ENCODE results near the gene ATP2C2.
A peak's percentile ranks its signal among the peaks of the same experiment; 100 is the strongest.
"Not testable (repeated sequence)": the region's sequence is repeated elsewhere in the genome, so short reads cannot be mapped to it uniquely, and the experiment has no call there.

Gene ATP2C2

DNA sequence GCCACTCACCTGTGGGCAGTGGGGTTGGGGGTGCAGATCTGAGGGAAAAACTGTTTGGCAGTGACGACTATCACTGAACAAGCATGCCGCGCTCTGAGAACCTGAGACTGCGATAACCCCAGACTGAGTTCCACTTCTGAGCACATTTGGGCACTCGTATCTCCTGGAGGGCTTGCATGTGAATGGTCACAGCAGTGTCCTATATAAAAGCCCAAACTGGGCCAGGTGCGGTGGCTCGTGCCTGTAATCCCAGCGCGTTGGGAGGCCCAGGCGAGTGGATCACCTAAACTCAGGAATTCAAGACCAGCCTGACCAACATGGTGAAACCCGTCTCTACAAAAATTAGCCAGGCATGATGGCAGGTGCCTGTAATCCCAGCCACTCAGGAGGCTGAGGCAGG is 18.7 kb downstream of the ATP2C2 start:
- TF ChIP-seq, protein P1, sequence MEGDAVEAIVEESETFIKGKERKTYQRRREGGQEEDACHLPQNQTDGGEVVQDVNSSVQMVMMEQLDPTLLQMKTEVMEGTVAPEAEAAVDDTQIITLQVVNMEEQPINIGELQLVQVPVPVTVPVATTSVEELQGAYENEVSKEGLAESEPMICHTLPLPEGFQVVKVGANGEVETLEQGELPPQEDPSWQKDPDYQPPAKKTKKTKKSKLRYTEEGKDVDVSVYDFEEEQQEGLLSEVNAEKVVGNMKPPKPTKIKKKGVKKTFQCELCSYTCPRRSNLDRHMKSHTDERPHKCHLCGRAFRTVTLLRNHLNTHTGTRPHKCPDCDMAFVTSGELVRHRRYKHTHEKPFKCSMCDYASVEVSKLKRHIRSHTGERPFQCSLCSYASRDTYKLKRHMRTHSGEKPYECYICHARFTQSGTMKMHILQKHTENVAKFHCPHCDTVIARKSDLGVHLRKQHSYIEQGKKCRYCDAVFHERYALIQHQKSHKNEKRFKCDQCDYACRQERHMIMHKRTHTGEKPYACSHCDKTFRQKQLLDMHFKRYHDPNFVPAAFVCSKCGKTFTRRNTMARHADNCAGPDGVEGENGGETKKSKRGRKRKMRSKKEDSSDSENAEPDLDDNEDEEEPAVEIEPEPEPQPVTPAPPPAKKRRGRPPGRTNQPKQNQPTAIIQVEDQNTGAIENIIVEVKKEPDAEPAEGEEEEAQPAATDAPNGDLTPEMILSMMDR (IDR thresholded peaks at IDR 0.05; ENCODE audit: low read depth, low read length), result no peak
- DNase-seq (ENCODE audit: low read depth, low spot score), result no peak
- no peak overlapping the region for H3K4me3 ChIP-seq (ENCODE audit: low read depth, low read length)
- in situ Hi-C loops (cut with HindIII; ENCODE audit: low sequenced_read_pairs), result no loop called here

DNA sequence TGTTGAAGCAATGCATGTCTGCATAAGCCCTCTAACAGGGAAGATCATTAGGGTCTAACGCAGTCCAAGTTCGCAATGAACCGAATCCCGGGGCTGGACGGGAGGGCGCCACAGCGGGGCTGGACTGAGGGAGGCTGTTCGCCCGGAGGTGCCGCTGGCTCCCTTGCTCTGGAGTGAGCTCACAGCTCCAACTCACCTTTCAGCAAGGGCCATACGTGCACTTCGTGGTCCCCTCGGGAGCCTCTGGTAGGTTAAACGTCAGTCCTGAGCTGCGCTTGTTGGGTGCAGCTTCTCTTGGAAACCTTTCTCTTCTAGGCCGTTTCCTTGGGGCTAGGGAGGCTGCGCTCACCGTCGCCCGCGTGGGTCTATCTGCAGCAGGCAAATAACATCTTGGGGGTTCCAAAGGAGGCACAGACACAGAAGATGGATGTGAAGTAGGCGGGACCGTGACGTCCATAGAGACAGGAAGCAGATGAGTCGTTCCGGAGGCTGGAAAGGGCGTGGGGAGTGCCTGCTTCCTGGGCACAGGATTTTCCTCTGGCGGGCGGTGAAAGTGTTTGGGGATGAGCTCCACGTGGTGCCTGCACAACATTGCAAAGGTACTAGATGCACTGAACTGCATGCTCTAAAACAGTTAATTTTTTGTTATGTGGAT is 21.9 kb downstream of the ATP2C2 start:
- DNase-seq (ENCODE audit: low read depth, low spot score), result no peak
- no peak overlapping the region for H3K4me3 ChIP-seq (ENCODE audit: low read depth, low read length)
- in situ Hi-C loops (cut with HindIII; ENCODE audit: low sequenced_read_pairs), result no loop called here
- TF ChIP-seq, protein P1 (IDR thresholded peaks at IDR 0.05; ENCODE audit: low read depth, low read length), result no peak

DNA sequence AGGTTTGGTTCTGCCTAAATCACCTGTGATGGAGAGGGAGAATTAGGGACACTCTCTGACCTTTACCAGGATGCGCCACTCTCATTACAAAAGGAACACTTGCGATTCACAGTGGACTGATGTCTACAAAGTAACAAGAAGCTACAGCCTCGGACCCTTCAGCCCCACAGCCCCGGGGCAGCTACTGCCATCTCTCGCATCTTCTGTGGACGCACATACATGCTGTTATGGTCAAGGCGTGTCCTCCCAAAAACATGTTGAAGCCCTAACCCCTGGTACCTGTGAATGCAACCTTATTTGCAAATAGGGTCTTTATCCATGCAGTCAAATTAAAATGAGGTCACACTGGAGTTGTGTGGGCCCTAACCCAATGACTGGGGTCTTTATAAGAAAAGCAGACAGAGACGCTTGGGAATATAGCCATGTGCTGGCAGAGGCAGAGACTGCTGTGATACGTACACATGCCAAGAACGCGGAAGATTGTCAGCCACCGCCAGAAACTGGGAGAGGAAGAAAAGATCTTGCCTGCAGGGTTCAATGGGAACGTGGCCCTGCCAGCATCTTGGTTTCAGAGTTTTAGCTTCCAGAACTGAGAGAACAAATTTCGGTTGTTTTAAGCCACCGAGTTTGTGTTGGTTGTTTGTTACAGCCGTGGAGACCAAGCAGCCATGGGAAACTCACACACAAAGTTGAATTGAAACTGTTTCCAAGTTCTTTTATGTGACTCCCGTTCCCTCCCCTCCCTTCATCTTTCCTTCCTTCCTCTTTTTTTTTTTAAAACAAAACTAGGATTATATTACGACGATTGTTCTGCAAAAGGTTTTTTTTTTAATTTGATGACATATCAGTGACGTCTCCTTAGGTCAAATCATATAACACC is 23.1 kb downstream of the ATP2C2 start:
- in situ Hi-C loops (cut with HindIII; ENCODE audit: low sequenced_read_pairs), result no loop called here
- H3K4me3 ChIP-seq (ENCODE audit: low read depth, low read length), result no peak overlapping the region
- peak; percentile 37 for DNase-seq (ENCODE audit: low read depth, low spot score)
- TF ChIP-seq, protein P1 (IDR thresholded peaks at IDR 0.05; ENCODE audit: low read depth, low read length), result no peak

DNA sequence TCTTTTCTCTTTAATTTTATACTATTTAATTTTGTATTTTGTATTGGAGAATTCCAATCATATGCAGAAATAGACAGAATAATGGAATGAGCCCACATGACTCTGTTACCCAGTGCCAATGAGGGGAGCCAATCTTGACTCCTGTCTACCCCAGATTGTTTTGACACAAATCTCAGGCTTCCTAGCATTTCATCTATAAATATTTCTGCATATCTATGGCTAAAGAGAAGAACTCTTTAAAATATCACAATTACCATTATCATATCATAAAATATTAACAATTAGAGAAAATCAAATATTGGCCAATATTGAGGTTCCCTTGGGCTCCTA is 23.7 kb downstream of the ATP2C2 start:
- TF ChIP-seq, protein P1 (IDR thresholded peaks at IDR 0.05; ENCODE audit: low read depth, low read length), result no peak
- H3K4me3 ChIP-seq (ENCODE audit: low read depth, low read length), result no peak overlapping the region
- DNase-seq (ENCODE audit: low read depth, low spot score), result no peak
- in situ Hi-C loops (cut with HindIII; ENCODE audit: low sequenced_read_pairs), result no loop called here

DNA sequence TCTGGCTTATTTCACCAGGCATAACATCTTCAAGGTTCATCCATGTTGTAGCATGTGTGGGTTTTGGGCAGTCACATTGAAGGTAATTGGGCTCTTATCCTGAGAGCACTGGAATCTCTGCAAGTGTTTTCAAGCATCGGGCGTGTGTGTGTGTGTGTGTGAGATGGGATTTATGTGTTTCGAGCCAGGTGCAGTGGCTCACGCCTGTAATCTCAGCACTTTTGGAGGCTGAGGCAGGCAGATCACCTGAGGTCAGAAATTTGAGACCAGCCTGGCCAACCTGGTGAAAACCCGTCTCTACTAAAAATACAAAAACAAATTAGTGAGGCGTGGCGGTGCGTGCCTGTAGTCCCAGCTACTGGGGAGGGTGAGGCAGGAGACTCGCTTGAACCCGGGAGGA is 27.7 kb downstream of the ATP2C2 start:
- H3K4me3 ChIP-seq (ENCODE audit: low read depth, low read length); DNase-seq (ENCODE audit: low read depth, low spot score); in situ Hi-C loops (cut with HindIII; ENCODE audit: low sequenced_read_pairs): not testable (repeated sequence)

DNA sequence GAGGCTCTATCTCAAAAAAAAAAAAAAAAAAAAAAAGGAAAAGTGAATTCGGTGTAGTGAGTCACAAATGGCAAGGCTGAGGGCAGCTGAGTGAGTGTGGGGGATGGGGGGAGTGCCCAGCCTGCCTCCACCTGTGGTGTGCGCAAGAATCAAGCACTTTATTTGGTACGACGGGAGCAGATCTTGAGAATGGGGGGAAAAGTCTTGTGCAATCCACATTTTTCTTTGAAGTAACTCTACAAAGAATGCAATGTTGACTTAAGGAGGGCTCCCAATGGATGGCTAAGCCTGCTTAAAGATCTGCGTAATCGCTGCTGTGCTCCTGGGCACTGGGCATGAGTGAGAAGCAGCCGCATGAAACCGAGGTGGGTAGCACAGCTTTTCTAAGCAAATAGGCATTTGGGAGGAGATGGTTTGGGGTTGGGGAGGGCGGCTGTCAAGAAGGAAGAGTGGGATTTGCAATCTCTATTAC is 28.2 kb downstream of the ATP2C2 start:
- in situ Hi-C loops (cut with HindIII; ENCODE audit: low sequenced_read_pairs), result no loop called here
- no peak overlapping the region for H3K4me3 ChIP-seq (ENCODE audit: low read depth, low read length)
- no peak for DNase-seq (ENCODE audit: low read depth, low spot score)
- TF ChIP-seq, protein P1 (IDR thresholded peaks at IDR 0.05; ENCODE audit: low read depth, low read length), result no peak

DNA sequence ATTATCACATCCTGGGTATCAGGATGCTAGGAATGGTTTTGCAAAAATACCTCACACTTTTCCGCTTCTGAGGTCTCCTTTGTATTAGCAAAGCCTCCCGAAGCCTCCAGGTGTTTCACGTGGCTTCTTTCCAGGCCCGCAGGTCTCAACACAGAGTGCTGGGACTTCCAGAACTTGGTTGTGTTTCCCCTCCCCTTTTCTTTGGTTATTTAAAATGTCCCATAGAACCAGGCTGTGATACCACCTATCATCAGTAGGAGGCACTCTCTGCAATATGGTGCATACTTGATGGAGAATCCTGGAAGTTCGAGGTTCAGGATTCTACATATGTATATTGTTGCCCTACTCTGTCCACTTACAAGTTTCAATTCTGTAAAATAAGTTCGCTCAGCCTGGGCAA is 28.8 kb downstream of the ATP2C2 start:
- H3K4me3 ChIP-seq (ENCODE audit: low read depth, low read length), result no peak overlapping the region
- TF ChIP-seq, protein P1 (IDR thresholded peaks at IDR 0.05; ENCODE audit: low read depth, low read length), result peak; percentile 14
- no peak for DNase-seq (ENCODE audit: low read depth, low spot score)
- in situ Hi-C loops (cut with HindIII; ENCODE audit: low sequenced_read_pairs), result no loop called here

All from astrocyte of the spinal cord (primary cell).